ENCODE measurements around the gene UNKL.

- no peak for TF ChIP-seq CTCF (IDR thresholded peaks at IDR 0.05)
- TF ChIP-seq POLR2A (IDR thresholded peaks at IDR 0.05) = peak; percentile 34 to 73
These were observed 56.5 kb downstream of the UNKL start for GRCh38 chr16:1357906-1358566.
